Activated B cell treated with CpG ODN at 0.5 μM for 24 hours (primary cell): ENCODE results near the gene PRLR. TPM values are rescaled to one million over a fixed set of nuclear protein-coding genes. Genes with fewer than 3 reads are reported as not detected.

Experiments
- ATAC-seq: fragments of 200-7000 bp; cut with Tn5 transposase; one replicate; pipeline ENCODE4 v1.10.0; 2021; ENCODE audit warnings: low read depth, mild to moderate bottlenecking, moderate library complexity
- CTCF ChIA-PET: fragments of 350-600 bp; sonication (Branson Sonifier 250); formaldehyde crosslinking; loops from one replicate; lab custom pipeline; 2021; ENCODE audit warnings: antibody characterized with exemption; lab: Charles Lee
- POLR2A ChIA-PET: fragments of 350-600 bp; sonication (Branson Sonifier 250); formaldehyde crosslinking; loops from one replicate; lab custom pipeline; 2021; ENCODE audit warnings: antibody characterized with exemption; lab: Charles Lee
- DNase-seq: peaks from one replicate; pipeline ENCODE4 v3.0.0; 2022
- H3K27ac Mint-ChIP-seq: one replicate; pipeline ENCODE4 v1.8.0; 2020; ENCODE audit warnings: mixed read lengths
- H3K27me3 Mint-ChIP-seq: one replicate; pipeline ENCODE4 v1.8.0; 2021; ENCODE audit warnings: mixed read lengths
- H3K36me3 Mint-ChIP-seq: one replicate; pipeline ENCODE4 v1.8.0; 2021; ENCODE audit warnings: low read depth, mixed read lengths
- H3K4me1 Mint-ChIP-seq: one replicate; pipeline ENCODE4 v1.8.0; 2021; ENCODE audit warnings: mixed read lengths
- H3K4me3 Mint-ChIP-seq: one replicate; pipeline ENCODE4 v1.8.0; 2020; ENCODE audit warnings: mild to moderate bottlenecking, mixed read lengths
- H3K9me3 Mint-ChIP-seq: one replicate; pipeline ENCODE4 v1.8.0; 2020; ENCODE audit warnings: mixed read lengths
- intact Hi-C: fragments of 100-400 bp; cut with micrococcal nuclease; formaldehyde crosslinking; loops from one replicate; pipeline ENCODE4 v1.15.1; 2024
- total RNA-seq: library from RNA; stranded (reverse); gene quantifications from 2 replicates; pipeline ENCODE4 v1.2.3, GENCODE V29; 2022
- TF ChIP-seq, protein P1 (sequence below): fragments of 200-600 bp; IDR thresholded peaks from one replicate; pipeline ENCODE4 v1.8.0; 2022; ENCODE audit warnings: antibody characterized with exemption, mild to moderate bottlenecking

Gene PRLR
- total RNA-seq, 1 donor from 2014 or later = 3.7 TPM

DNA sequence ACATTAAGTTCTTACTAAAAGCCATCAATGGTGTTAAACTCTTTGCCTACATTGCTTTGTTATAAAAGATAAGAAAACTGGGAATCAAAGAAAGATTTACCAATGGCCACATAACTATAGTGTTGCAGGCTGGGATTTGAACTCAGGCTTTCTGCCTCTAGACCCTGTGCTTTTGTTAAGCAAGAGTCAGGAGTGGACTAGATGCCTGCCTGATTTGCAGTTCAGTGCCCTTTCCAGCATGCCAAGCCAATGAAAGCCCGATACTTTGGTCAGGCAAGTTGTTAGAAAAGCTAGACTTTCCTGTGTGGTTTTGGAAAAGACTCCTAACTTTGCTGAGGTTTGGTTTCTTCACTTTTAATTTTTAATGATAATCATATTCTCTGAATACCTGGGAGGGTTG, 161.1 kb downstream of the PRLR start:
- ChIA-PET CTCF (no interaction called here), POLR2A (no interaction called here)
- H3K27me3 Mint-ChIP-seq = no peaks in the 10 kb centered on the region
- ATAC-seq (no peak), DNase-seq (no peak)
- H3K27ac Mint-ChIP-seq = no peak overlapping the region
- H3K9me3 Mint-ChIP-seq = peaks cover 3% of the 10 kb centered on the region
- TF ChIP-seq, protein P1, sequence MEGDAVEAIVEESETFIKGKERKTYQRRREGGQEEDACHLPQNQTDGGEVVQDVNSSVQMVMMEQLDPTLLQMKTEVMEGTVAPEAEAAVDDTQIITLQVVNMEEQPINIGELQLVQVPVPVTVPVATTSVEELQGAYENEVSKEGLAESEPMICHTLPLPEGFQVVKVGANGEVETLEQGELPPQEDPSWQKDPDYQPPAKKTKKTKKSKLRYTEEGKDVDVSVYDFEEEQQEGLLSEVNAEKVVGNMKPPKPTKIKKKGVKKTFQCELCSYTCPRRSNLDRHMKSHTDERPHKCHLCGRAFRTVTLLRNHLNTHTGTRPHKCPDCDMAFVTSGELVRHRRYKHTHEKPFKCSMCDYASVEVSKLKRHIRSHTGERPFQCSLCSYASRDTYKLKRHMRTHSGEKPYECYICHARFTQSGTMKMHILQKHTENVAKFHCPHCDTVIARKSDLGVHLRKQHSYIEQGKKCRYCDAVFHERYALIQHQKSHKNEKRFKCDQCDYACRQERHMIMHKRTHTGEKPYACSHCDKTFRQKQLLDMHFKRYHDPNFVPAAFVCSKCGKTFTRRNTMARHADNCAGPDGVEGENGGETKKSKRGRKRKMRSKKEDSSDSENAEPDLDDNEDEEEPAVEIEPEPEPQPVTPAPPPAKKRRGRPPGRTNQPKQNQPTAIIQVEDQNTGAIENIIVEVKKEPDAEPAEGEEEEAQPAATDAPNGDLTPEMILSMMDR = no peak
- no peak overlapping the region for H3K4me3 Mint-ChIP-seq
- H3K4me1 Mint-ChIP-seq = peaks cover 12% of the 10 kb centered on the region
- H3K36me3 Mint-ChIP-seq = no peaks in the 10 kb centered on the region
- intact Hi-C loops = no loop called here

DNA sequence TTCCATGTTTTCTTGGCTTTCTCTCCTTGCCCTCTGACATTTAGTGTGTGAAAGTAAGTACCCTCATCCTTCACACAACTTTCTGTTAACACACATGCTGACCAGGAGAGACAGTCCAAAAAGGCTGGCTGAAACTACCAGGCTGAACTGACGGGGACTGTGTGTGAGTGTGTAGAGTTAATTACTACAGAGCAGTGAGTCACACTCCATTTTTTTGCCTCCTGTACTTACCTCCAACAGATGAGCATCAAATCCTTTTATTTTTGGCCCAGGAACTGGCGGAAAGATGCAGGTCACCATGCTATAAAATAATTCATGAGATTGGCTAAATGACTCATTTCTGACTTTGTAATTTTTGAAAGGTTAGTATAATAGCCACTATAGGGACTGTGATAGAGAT, 162.3 kb downstream of the PRLR start:
- no peak for ATAC-seq
- TF ChIP-seq, protein P1 = no peak
- intact Hi-C loops = no loop called here
- no peak for DNase-seq
- no peaks in the 10 kb centered on the region for H3K9me3 Mint-ChIP-seq
- H3K27me3 Mint-ChIP-seq = peaks cover 6% of the 10 kb centered on the region
- no peak overlapping the region for H3K4me3 Mint-ChIP-seq
- H3K36me3 Mint-ChIP-seq = no peaks in the 10 kb centered on the region
- ChIA-PET CTCF (no interaction called here), POLR2A (no interaction called here)
- H3K4me1 Mint-ChIP-seq = peaks cover 12% of the 10 kb centered on the region
- H3K27ac Mint-ChIP-seq = no peak overlapping the region

DNA sequence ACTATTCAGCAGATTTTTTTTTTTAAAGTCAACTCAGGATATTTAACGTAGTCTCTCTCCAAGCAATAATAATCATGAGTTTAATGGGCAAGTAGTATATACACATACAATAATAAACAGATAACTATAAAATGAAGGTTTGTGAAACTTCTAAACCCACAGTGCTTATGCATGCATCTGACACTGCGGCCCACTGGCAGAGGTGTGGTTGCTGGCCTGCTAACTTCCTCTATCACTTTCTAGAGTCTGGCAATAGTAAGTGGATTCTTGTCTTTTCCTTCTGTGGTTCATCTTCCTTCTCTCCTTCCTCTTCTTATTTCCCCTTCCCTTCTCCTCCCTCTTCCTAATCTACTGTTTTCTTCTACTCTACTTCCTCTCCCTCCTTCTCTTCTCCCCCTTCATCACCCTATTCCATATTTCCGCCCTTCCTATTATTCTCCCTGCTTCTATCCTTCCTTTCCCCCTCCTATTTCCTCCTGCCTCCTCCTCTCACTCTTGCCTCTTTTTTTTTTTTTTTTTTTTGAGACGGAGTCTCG, 164.0 kb downstream of the PRLR start:
- Mint-ChIP-seq H3K27ac (no peak overlapping the region), H3K4me1 (peaks cover 12% of the 10 kb centered on the region), H3K4me3 (no peak overlapping the region), H3K27me3 (peaks cover 12% of the 10 kb centered on the region), H3K9me3 (no peaks in the 10 kb centered on the region), H3K36me3 (no peaks in the 10 kb centered on the region)
- CTCF ChIA-PET = no interaction called here
- POLR2A ChIA-PET = no interaction called here
- no peak for DNase-seq
- ATAC-seq = no peak
- TF ChIP-seq, protein P1 = no peak
- intact Hi-C loops = no loop called here

DNA sequence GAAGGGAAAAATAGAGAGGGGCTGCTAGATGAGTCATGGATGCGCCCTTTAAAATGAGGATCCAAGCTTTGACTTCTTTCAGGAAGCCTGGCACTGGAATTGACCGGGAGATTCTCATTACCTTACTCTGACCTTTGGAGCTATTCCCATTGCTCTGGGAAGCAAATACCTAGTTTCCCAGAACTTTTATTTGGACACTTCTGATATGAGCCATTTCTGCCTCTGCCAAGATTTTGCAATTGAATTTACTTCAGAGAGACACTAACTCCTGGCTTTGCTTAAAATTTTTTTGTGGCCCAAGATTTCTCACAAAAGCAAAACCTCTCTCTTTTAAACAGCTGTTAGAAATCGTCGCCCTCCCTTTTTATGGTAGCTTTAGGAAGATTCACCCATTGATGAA, 166.9 kb downstream of the PRLR start:
- TF ChIP-seq, protein P1 = no peak
- CTCF ChIA-PET = no interaction called here
- no peak overlapping the region for H3K4me3 Mint-ChIP-seq
- H3K27me3 Mint-ChIP-seq = peaks cover 17% of the 10 kb centered on the region
- H3K27ac Mint-ChIP-seq = no peak overlapping the region
- H3K4me1 Mint-ChIP-seq = peaks cover 12% of the 10 kb centered on the region
- intact Hi-C loops = no loop called here
- no peak for DNase-seq
- ATAC-seq = no peak
- no peaks in the 10 kb centered on the region for H3K9me3 Mint-ChIP-seq
- POLR2A ChIA-PET = no interaction called here
- H3K36me3 Mint-ChIP-seq = no peaks in the 10 kb centered on the region

DNA sequence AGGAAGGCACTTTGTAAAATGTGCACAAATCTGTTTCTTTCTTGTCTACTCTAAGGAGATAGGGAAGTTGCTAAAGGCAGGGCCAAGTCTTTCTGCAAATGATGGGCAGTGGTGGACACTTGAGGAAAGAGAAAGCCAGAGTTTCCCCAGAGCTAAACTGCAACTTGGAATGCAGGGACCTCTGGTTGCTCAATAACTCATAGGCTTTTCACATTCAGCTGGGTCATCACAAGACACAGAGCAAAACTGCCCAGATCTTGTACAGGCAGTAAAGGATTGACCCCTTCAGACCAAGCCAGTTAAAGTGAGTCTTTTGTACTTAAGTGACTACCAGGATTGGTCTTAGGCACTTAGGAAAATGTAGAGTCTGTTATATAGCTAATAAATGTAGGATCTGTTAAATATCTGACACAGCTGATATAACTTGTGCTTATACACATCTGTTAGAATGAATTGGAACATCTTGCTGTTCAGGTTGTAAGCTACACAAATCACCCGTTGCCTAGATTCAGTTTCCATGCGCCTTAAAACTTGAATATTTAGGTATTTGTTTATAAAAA, 169.0 kb downstream of the PRLR start:
- CTCF ChIA-PET = no interaction called here
- intact Hi-C loops = no loop called here
- POLR2A ChIA-PET = no interaction called here
- no peak overlapping the region for H3K27ac Mint-ChIP-seq
- H3K4me1 Mint-ChIP-seq = peaks cover 10% of the 10 kb centered on the region
- TF ChIP-seq, protein P1 = no peak
- no peaks in the 10 kb centered on the region for H3K9me3 Mint-ChIP-seq
- H3K36me3 Mint-ChIP-seq = no peaks in the 10 kb centered on the region
- ATAC-seq (no peak), DNase-seq (no peak)
- no peak overlapping the region for H3K4me3 Mint-ChIP-seq
- H3K27me3 Mint-ChIP-seq = peaks cover 17% of the 10 kb centered on the region
